RWPE2 (cell line): ENCODE data around the gene ELAVL1.
A peak's percentile ranks its signal among the peaks of the same experiment; 100 is the strongest.

Experiments
- ATAC-seq: fragments of 200-7000 bp; cut with Tn5 transposase; 3 replicates; pipeline ENCODE4 v1.9.1; 2021; ENCODE audit warnings: low read depth
- DNase-seq: peaks from one replicate; pipeline ENCODE4 v3.0.0-alpha.2; 2020; ENCODE audit warnings: low spot score
- H3K27ac ChIP-seq: fragments of 450-650 bp; 2 replicates; pipeline ENCODE4 v1.5.1; 2017; ENCODE audit warnings: mild to moderate bottlenecking; ENCODE audit not compliant: poor library complexity, severe bottlenecking
- H3K27me3 ChIP-seq: fragments of 250-450 bp; sonication (Bioruptor Pico); 2 replicates; pipeline ENCODE4 v1.5.1; 2021; ENCODE audit warnings: mild to moderate bottlenecking, moderate library complexity; ENCODE audit not compliant: insufficient read depth, poor library complexity, severe bottlenecking
- H3K36me3 ChIP-seq: fragments of 250-450 bp; sonication (Bioruptor Pico); 2 replicates; pipeline ENCODE4 v1.5.1; 2020; ENCODE audit warnings: low read depth, mild to moderate bottlenecking, moderate library complexity
- H3K4me1 ChIP-seq: fragments of 250-450 bp; sonication (Bioruptor Pico); 2 replicates; pipeline ENCODE4 v1.5.1; 2021; ENCODE audit warnings: mild to moderate bottlenecking, moderate library complexity; ENCODE audit not compliant: insufficient read depth, poor library complexity, severe bottlenecking
- H3K4me3 ChIP-seq: fragments of 250-450 bp; sonication (Bioruptor Pico); 2 replicates; pipeline ENCODE4 v1.5.1; 2021; ENCODE audit warnings: mild to moderate bottlenecking, moderate library complexity; ENCODE audit not compliant: severe bottlenecking
- H3K9me3 ChIP-seq: fragments of 250-450 bp; sonication (Bioruptor Pico); 2 replicates; pipeline ENCODE4 v1.5.1; 2021; ENCODE audit warnings: mild to moderate bottlenecking, moderate library complexity; ENCODE audit not compliant: severe bottlenecking
- TF ChIP-seq, protein P1 (sequence below): fragments of 450-650 bp; IDR thresholded peaks from one replicate; pipeline ENCODE4 v1.5.1; 2017; ENCODE audit warnings: mild to moderate bottlenecking, moderate library complexity; ENCODE audit not compliant: poor library complexity, severe bottlenecking

The ELAVL1 gene

DNA sequence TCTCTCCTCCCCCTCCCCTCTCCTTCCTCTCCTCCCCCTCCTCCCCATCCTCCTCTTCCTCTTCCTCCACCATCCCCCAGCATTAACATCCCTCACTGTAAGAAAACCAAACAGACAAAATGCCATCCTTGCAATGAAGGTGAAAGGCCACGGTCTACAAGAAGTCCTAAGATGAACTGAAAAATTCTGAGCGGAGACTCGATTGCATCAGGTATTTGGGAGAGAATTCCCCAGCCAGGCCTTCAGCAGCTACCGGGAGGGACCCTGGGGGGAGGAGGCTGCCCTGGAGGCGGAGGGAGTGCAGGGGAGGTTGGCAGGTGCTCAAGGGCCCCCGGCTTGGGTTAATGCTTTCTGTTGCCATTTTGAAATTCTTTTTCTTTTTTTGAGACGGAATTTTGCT is 51.9 kb downstream of the ELAVL1 start:
- ATAC-seq (no peak), DNase-seq (no peak)
- no peak overlapping the region for H3K27ac ChIP-seq
- H3K9me3 ChIP-seq = no peaks in the 10 kb centered on the region
- H3K27me3 ChIP-seq = no peaks in the 10 kb centered on the region
- H3K4me1 ChIP-seq = peaks cover 3% of the 10 kb centered on the region
- no peaks in the 10 kb centered on the region for H3K36me3 ChIP-seq
- TF ChIP-seq, protein P1, sequence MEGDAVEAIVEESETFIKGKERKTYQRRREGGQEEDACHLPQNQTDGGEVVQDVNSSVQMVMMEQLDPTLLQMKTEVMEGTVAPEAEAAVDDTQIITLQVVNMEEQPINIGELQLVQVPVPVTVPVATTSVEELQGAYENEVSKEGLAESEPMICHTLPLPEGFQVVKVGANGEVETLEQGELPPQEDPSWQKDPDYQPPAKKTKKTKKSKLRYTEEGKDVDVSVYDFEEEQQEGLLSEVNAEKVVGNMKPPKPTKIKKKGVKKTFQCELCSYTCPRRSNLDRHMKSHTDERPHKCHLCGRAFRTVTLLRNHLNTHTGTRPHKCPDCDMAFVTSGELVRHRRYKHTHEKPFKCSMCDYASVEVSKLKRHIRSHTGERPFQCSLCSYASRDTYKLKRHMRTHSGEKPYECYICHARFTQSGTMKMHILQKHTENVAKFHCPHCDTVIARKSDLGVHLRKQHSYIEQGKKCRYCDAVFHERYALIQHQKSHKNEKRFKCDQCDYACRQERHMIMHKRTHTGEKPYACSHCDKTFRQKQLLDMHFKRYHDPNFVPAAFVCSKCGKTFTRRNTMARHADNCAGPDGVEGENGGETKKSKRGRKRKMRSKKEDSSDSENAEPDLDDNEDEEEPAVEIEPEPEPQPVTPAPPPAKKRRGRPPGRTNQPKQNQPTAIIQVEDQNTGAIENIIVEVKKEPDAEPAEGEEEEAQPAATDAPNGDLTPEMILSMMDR = no peak
- no peak overlapping the region for H3K4me3 ChIP-seq

GRCh38 chr19:7953060-7953459 is 52.4 kb downstream of the ELAVL1 start:
- H3K9me3 ChIP-seq = no peaks in the 10 kb centered on the region
- no peak overlapping the region for H3K4me3 ChIP-seq
- DNase-seq (no peak), ATAC-seq (peak; percentile 85)
- TF ChIP-seq, protein P1 = no peak
- no peaks in the 10 kb centered on the region for H3K27me3 ChIP-seq
- H3K27ac ChIP-seq = peak overlapping the region; percentile 23
- H3K36me3 ChIP-seq = no peaks in the 10 kb centered on the region
- peaks cover 3% of the 10 kb centered on the region for H3K4me1 ChIP-seq

- H3K27ac ChIP-seq = no peak overlapping the region
- ATAC-seq = no peak
- no peaks in the 10 kb centered on the region for H3K36me3 ChIP-seq
- no peak for DNase-seq
- no peaks in the 10 kb centered on the region for H3K9me3 ChIP-seq
- H3K4me1 ChIP-seq = peaks cover 3% of the 10 kb centered on the region
- TF ChIP-seq, protein P1 = no peak
- no peak overlapping the region for H3K4me3 ChIP-seq
- H3K27me3 ChIP-seq = no peaks in the 10 kb centered on the region
These were observed 57.5 kb downstream of the ELAVL1 start for GRCh38 chr19:7947939-7948338.

DNA sequence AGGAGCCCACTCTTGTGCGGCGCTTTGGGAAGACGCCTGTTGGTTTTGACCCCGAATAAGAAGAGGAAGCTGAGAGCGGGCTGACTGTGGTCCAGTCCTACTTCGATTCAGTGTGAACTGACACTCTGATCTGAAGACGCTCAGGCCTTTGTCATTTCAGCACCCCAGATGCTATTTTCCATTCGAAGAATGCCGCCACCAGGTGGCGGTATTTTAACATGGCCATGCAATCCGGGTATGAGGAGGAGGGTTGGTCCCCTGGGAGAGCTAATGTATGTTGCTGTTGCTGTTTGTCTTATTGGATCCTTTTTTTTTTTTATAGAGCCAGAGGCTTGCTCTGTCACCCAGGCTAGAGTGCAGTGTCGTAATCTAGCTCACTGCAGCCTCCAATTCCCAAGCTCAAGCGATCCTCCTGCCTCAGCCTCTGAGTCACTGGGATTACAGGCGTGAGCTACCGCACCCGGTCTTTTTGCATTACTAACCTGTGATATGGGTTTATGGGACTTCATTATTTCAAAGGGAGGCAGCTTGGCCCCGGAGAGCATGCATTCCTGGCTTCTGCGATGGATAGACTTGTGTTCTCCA is 61.2 kb downstream of the ELAVL1 start:
- Histone ChIP-seq H3K4me3 (peak overlapping the region; percentile 81), H3K9me3 (no peaks in the 10 kb centered on the region), H3K27me3 (no peaks in the 10 kb centered on the region), H3K36me3 (peaks cover 20% of the 10 kb centered on the region), H3K27ac (peak overlapping the region; percentile 46), H3K4me1 (no peaks in the 10 kb centered on the region)
- DNase-seq (no peak), ATAC-seq (peak; percentile 32)
- TF ChIP-seq, protein P1 = peak; percentile 88

- H3K27me3 ChIP-seq = no peaks in the 10 kb centered on the region
- H3K4me1 ChIP-seq = no peaks in the 10 kb centered on the region
- H3K36me3 ChIP-seq = peaks cover 26% of the 10 kb centered on the region
- TF ChIP-seq, protein P1 = no peak
- no peaks in the 10 kb centered on the region for H3K9me3 ChIP-seq
- peak; percentile 99 for ATAC-seq
- DNase-seq = peak; percentile 99
- peak within 1 kb of the TSS; percentile 46 for H3K27ac ChIP-seq
- peak within 1 kb of the TSS; percentile 81 for H3K4me3 ChIP-seq
These were observed 61.8 kb downstream of the ELAVL1 start, which contains the start of gene TIMM44 for GRCh38 chr19:7943444-7944176. Gene TIMM44 (minus strand): TSS chr19:7943666. CDS start chr19:7943651, 15 bp downstream.
